Measurements from ENCODE around the gene PADI4. TPM values are rescaled to one million over a fixed set of nuclear protein-coding genes. Genes with fewer than 3 reads are reported as not detected.

The PADI4 gene
- total and polyA plus RNA-seq, 12 donors, result 0.05 to 0.72 (median 0.27) TPM; not detected in 5

DNA sequence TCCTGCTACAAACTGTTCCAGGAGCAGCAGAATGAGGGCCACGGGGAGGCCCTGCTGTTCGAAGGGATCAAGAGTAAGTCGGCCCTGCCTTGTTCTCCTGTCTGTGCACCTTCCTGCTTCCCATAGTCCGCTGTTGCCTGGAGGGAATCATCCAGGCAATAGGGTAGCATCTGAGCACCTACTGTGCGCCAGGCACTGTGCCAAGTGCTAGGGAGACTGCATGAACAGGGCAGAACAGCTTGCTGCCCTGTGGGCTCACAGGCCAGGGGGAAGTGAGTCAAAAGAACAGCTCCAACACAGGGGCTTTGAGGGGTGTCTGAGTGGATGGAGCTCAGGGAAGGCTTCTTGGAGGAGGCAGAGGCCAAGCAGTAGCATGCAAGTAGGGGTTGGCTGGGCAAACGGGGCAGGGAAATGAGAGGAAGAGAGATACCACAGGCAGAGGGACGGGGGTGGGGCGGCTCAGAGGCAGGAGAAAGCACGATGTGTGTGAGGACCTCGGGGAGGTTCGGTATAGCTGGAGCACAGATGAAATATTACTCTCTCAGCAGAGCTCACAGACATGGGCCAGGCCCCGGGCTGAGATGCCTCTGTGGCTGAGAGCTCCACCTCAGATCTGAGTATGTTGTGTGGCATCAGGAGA is 48.5 kb downstream of the PADI4 start:
- H3K36me3 ChIP-seq (replicated peaks in 1 of 2), result no peaks in the 10 kb centered on the region

DNA sequence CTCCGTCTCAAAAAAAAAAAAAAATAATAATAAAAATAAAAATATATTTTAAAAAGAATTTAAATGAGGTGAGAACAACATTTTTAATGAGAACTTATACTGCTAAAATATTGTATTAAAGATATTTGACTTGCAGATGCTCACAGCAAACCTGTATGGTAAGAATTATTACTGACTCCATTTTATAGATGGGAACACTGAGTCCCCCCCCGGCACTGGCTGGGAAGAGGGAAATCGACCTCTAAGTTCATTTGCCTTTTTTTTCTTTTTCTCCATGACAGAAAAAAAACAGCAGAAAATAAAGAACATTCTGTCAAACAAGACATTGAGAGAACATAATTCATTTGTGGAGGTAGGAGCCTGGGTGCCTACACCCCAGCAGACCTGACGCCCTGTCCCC is 50.6 kb downstream of the PADI4 start:
- H3K36me3 ChIP-seq (replicated peaks in 1 of 2), result no peaks in the 10 kb centered on the region
- TF ChIP-seq CTCF (IDR thresholded peaks at IDR 0.05) (no peak), POLR2A (IDR thresholded peaks at IDR 0.05) (no peak)
- DNase-seq, result no peak
- no peak overlapping the region for H3K27ac ChIP-seq
- no peak overlapping the region for H3K4me3 ChIP-seq
- intact Hi-C loops (cut with DNase I), result no loop called here
- H3K4me1 ChIP-seq (replicated peaks in 1 of 2), result no peaks in the 10 kb centered on the region
- no peaks in the 10 kb centered on the region for H3K9me3 ChIP-seq (replicated peaks in 1 of 3)
- no peaks in the 10 kb centered on the region for H3K27me3 ChIP-seq
- WGBS, 4 donors, result 66 to 76% (median 75%) methylated on average over 4 of the region's 4 CpGs

More for the DNA sequence above, 48.5 kb downstream of the PADI4 start:
- no peak overlapping the region for H3K4me3 ChIP-seq
- DNase-seq, result no peak
- no peaks in the 10 kb centered on the region for H3K9me3 ChIP-seq (replicated peaks in 1 of 3)
- no peaks in the 10 kb centered on the region for H3K27me3 ChIP-seq
- WGBS, 4 donors, result 46 to 57% (median 55%) methylated on average over 8 to 12 of the region's 12 CpGs
- H3K4me1 ChIP-seq (replicated peaks in 1 of 2), result no peaks in the 10 kb centered on the region
- no peak overlapping the region for H3K27ac ChIP-seq
- intact Hi-C loops (cut with DNase I), result no loop called here
- no peak for TF ChIP-seq CTCF (IDR thresholded peaks at IDR 0.05)
- TF ChIP-seq POLR2A (IDR thresholded peaks at IDR 0.05), result no peak

DNA sequence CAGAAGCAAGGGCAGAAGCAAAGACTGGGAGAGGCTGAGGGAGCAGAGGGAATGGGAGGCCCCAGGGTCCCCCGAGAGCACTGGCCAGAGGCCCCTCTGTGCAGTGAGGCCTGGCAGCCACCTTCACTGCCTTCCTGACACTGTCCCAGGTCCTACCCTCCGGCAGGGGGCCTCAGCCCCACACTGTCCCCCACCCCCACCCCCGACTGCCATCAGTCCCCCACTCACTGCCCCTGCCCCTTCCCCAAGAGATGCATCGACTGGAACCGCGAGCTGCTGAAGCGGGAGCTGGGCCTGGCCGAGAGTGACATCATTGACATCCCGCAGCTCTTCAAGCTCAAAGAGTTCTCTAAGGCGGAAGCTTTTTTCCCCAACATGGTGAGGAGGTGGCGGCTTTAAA is 51.0 kb downstream of the PADI4 start:
- H3K27me3 ChIP-seq, result no peaks in the 10 kb centered on the region
- no peak for DNase-seq
- no peak overlapping the region for H3K4me3 ChIP-seq
- H3K9me3 ChIP-seq (replicated peaks in 1 of 3), result no peaks in the 10 kb centered on the region
- no peak overlapping the region for H3K27ac ChIP-seq
- 49 to 56% (median 54%) methylated on average over 2 to 11 of the region's 11 CpGs for WGBS, 4 donors
- no peaks in the 10 kb centered on the region for H3K4me1 ChIP-seq (replicated peaks in 1 of 2)
- H3K36me3 ChIP-seq (replicated peaks in 1 of 2), result no peaks in the 10 kb centered on the region
- no peak for TF ChIP-seq POLR2A (IDR thresholded peaks at IDR 0.05)
- TF ChIP-seq CTCF (IDR thresholded peaks at IDR 0.05), result no peak
- intact Hi-C loops (cut with DNase I), result no loop called here

GRCh38 chr1:17359808-17360207 is 51.8 kb downstream of the PADI4 start:
- WGBS, 4 donors, result 83 to 89% (median 85%) methylated on average over 9 of the region's 9 CpGs
- H3K36me3 ChIP-seq (replicated peaks in 1 of 2), result no peaks in the 10 kb centered on the region
- H3K27ac ChIP-seq, result no peak overlapping the region
- H3K4me1 ChIP-seq (replicated peaks in 1 of 2), result no peaks in the 10 kb centered on the region
- H3K27me3 ChIP-seq, result no peaks in the 10 kb centered on the region
- no peak overlapping the region for H3K4me3 ChIP-seq
- intact Hi-C loops (cut with DNase I), result loop anchor here in 1 of 2 donors (10.0 kb wide), 1 partner anchor 1145 kb away; no protein-coding TSS in a partner anchor
- DNase-seq, result no peak
- TF ChIP-seq POLR2A (IDR thresholded peaks at IDR 0.05) (no peak), CTCF (IDR thresholded peaks at IDR 0.05) (no peak)
- no peaks in the 10 kb centered on the region for H3K9me3 ChIP-seq (replicated peaks in 1 of 3)
